ENCODE measurements around the gene IRAK2. TPM values are rescaled to one million over a fixed set of nuclear protein-coding genes. Genes with fewer than 3 reads are reported as not detected.

Gene IRAK2
- total RNA-seq, 1 experiment from 2014 or later: 0.04 TPM

DNA sequence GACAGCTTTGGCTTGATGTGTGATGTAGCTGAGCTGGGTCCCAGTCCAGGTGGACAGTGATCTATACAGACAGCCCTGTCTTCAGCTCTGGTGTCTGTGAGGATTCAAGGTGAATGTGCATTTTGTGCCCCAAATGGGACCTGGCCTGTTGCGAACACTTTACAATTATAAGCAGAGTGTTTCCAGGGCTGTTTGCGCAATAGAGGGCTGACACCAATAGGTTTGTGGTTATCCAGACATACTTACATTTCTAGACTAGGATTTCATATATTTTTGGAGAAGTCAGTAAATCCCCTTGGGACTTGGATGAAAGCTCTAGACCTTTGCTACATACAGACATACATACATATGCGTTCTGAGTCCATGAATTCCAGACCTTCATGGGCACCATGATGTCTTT lies 79.3 kb downstream of the IRAK2 start:
- no peaks in the 10 kb centered on the region for H3K9me2 ChIP-seq (replicated peaks; ENCODE audit: insufficient read depth, low read length)
- no peaks in the 10 kb centered on the region for H3K36me3 ChIP-seq (ENCODE audit: insufficient read depth, low read length)
- peaks cover 8% of the 10 kb centered on the region for H3K9me3 ChIP-seq (ENCODE audit: low read length)
- peaks cover 5% of the 10 kb centered on the region for H3K79me2 ChIP-seq (ENCODE audit: low read length)
- H2AFZ ChIP-seq (ENCODE audit: low read length): no peak overlapping the region
- H3K27me3 ChIP-seq (ENCODE audit: low read length): no peaks in the 10 kb centered on the region
- H3K4me1 ChIP-seq (ENCODE audit: low read length): peaks cover 7% of the 10 kb centered on the region
- no peak for DNase-seq
- no peaks in the 10 kb centered on the region for H4K20me1 ChIP-seq (ENCODE audit: insufficient read depth, low read depth, low read length)
- H3K4me3 ChIP-seq (ENCODE audit: low read length): no peak overlapping the region
- H3K9ac ChIP-seq (ENCODE audit: low read length): no peak overlapping the region
- no peak overlapping the region for H3K4me2 ChIP-seq (ENCODE audit: low read depth, low read length, poor library complexity, severe bottlenecking)
- H3K27ac ChIP-seq (ENCODE audit: low read length): no peak overlapping the region

DNA sequence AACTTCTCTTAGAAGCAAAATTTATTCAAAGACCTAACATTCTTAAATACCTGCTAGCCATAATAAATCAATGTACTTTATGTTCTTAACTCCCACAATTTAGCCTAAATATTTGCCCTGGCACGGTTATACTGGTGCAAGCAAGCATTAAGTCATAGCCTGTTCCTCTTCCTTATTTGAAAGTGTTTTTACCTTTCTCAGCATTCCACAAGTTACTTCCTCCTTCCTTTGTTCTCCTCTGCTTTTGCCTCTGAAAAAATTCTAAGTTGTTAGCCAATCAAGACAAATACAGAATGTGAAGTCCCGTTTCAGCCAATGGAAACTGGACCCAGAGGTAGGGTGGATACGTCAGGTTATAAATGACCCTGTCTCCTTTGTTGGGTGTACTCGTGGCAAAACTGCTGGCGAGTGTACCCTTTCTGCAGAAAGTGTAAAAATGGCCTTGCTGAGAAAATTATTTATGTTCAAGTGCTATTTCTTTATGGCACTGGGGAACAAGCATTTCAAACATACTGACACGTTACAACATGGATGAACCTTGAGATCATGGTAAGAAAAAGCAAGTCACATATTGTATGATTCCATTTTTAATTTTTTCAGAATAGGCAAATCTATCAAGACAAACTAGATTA lies 80.5 kb downstream of the IRAK2 start:
- no peak overlapping the region for H3K9ac ChIP-seq (ENCODE audit: low read length)
- no peak overlapping the region for H3K4me2 ChIP-seq (ENCODE audit: low read depth, low read length, poor library complexity, severe bottlenecking)
- DNase-seq: no peak
- H3K4me3 ChIP-seq (ENCODE audit: low read length): no peak overlapping the region
- H4K20me1 ChIP-seq (ENCODE audit: insufficient read depth, low read depth, low read length): no peaks in the 10 kb centered on the region
- peaks cover 2% of the 10 kb centered on the region; the same call in 1 of the 2 replicates for H3K36me3 ChIP-seq (ENCODE audit: insufficient read depth, low read length)
- peaks cover 14% of the 10 kb centered on the region for H3K4me1 ChIP-seq (ENCODE audit: low read length)
- peaks cover 8% of the 10 kb centered on the region for H3K9me3 ChIP-seq (ENCODE audit: low read length)
- no peaks in the 10 kb centered on the region for H3K9me2 ChIP-seq (replicated peaks; ENCODE audit: insufficient read depth, low read length)
- peaks cover 17% of the 10 kb centered on the region for H3K79me2 ChIP-seq (ENCODE audit: low read length)
- H3K27me3 ChIP-seq (ENCODE audit: low read length): no peaks in the 10 kb centered on the region
- no peak overlapping the region for H2AFZ ChIP-seq (ENCODE audit: low read length)
- H3K27ac ChIP-seq (ENCODE audit: low read length): no peak overlapping the region

DNA sequence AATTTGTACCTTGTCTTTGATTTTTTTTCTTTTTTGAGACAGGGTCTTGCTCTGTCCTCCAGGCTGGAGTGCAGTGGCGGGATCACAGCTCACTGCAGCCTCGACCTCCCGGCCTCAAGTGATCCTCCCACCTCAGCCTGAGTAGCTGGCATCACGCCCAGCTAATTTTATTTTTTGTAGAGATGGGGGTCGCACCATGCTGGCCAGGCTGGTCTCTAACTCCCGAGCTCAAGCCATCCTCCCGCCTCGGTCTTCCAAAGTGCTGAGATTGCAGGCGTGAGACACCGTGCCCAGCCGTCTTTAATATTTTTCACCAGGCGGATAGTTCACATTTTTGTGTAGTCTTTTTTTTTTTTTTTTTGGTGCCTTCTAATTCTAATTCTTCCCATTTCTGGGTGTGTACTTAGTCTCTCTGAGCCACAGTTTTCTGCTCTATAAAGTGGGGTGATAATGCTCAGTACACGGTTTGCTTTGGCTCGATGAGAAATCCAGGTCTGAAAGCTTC lies 83.0 kb downstream of the IRAK2 start:
- Histone ChIP-seq H3K79me2 (ENCODE audit: low read length) (peaks cover 36% of the 10 kb centered on the region), H3K27ac (ENCODE audit: low read length) (peak overlapping the region; percentile 59), H3K4me3 (ENCODE audit: low read length) (peak overlapping the region; percentile 95), H3K36me3 (ENCODE audit: insufficient read depth, low read length) (peaks cover 15% of the 10 kb centered on the region), H3K27me3 (ENCODE audit: low read length) (no peaks in the 10 kb centered on the region), H3K9me2 (replicated peaks; ENCODE audit: insufficient read depth, low read length) (no peaks in the 10 kb centered on the region), H3K9me3 (ENCODE audit: low read length) (peaks cover 8% of the 10 kb centered on the region), H3K4me2 (ENCODE audit: low read depth, low read length, poor library complexity, severe bottlenecking) (peak overlapping the region; percentile 79), H3K9ac (ENCODE audit: low read length) (peak overlapping the region; percentile 53), H2AFZ (ENCODE audit: low read length) (peak overlapping the region; percentile 74; the same call in 1 of the 2 replicates), H3K4me1 (ENCODE audit: low read length) (peaks cover 23% of the 10 kb centered on the region), H4K20me1 (ENCODE audit: insufficient read depth, low read depth, low read length) (no peaks in the 10 kb centered on the region)
- no peak for DNase-seq

DNA sequence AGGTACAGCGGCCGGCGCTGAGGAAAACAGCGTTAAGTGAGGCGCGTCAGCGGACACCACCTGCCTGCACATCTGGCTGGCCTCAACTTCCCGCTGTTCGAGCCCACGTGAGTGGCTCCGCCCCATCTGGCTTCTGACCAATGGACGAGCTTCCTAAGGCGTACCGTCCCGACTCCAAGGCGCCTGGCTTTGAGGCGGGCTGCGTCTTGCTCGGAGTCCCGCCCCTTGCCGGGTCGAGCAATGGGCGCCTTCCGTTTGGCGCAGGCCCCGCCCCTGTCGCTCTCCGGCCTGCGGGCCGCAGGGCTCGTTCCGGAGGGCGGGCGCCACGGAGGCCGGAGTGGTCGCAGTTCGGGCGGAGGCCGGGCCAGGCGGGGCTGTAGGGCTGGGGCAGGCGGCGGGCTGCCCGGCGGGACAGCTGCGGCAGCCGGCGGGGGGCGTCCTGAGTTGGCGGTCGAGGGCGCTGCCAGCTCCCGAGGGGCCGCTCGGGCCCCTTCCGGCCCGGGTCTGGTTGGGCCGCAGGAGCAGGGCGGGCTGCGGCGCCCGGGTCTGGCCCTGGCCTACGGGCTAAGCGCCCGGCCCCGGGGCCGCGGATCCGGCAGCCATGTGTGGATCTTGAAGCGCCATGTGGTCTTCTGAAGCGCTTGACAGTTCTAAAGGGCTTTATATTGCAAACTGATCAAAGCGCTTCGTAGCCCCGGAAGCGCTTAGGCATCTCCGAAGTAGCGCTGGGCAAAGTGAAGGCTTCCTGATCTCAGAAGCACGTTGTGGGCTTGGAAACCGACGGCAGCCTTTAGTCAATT lies 83.7 kb downstream of the IRAK2 start, which contains the start of gene TATDN2:
TATDN2 (plus strand) TSS at position 276 of the 800 bp plus-strand sequence. CDS start 742 bp downstream, outside the sequence.
- Histone ChIP-seq H3K9me2 (replicated peaks; ENCODE audit: insufficient read depth, low read length) (no peaks in the 10 kb centered on the region), H3K36me3 (ENCODE audit: insufficient read depth, low read length) (peaks cover 15% of the 10 kb centered on the region), H3K27ac (ENCODE audit: low read length) (peak within 1 kb of the TSS; percentile 76), H3K4me3 (ENCODE audit: low read length) (peak within 1 kb of the TSS; percentile 95), H2AFZ (ENCODE audit: low read length) (peak within 1 kb of the TSS; percentile 74; the same call in 1 of the 2 replicates), H3K4me2 (ENCODE audit: low read depth, low read length, poor library complexity, severe bottlenecking) (peak within 1 kb of the TSS; percentile 79), H3K27me3 (ENCODE audit: low read length) (no peaks in the 10 kb centered on the region), H3K79me2 (ENCODE audit: low read length) (peaks cover 40% of the 10 kb centered on the region), H3K4me1 (ENCODE audit: low read length) (peaks cover 23% of the 10 kb centered on the region), H3K9ac (ENCODE audit: low read length) (peak within 1 kb of the TSS; percentile 97), H3K9me3 (ENCODE audit: low read length) (peaks cover 8% of the 10 kb centered on the region), H4K20me1 (ENCODE audit: insufficient read depth, low read depth, low read length) (peaks cover 3% of the 10 kb centered on the region; the same call in 1 of the 2 replicates)
- DNase-seq: peak; percentile 100

DNA sequence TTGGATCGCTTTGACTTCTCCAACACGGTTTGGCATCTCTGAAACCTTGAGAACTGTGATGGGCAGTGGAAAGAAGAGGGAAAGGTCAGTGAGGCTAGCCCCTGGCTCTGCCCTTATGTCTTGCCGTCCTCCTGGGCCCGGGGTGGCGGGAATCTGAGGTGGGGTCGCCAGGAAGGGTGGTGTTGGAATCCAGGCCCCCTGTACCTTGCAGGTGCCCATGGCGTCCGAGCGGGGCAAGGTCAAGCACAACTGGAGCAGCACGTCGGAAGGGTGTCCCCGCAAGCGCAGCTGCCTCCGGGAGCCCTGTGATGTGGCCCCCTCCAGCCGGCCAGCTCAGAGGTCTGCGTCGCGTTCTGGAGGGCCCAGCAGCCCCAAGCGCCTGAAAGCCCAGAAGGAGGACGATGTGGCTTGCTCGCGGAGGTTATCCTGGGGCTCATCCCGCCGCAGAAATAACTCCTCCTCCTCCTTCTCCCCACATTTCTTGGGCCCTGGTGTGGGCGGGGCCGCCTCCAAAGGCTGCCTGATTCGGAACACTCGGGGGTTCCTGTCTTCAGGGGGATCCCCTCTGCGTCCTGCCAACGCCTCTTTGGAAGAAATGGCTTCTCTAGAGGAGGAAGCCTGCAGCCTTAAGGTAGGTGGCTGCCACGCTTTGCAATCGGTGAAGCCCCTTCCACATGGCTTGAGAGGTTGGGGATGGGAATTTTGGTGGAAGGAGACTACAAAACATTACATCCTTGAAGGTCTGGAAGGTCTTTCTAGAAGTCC lies 84.4 kb downstream of the IRAK2 start:
- DNase-seq: peak; percentile 72
- Histone ChIP-seq H3K4me2 (ENCODE audit: low read depth, low read length, poor library complexity, severe bottlenecking) (peak overlapping the region; percentile 78), H4K20me1 (ENCODE audit: insufficient read depth, low read depth, low read length) (peaks cover 3% of the 10 kb centered on the region; the same call in 1 of the 2 replicates), H3K36me3 (ENCODE audit: insufficient read depth, low read length) (peaks cover 20% of the 10 kb centered on the region), H3K27ac (ENCODE audit: low read length) (peak overlapping the region; percentile 76), H3K79me2 (ENCODE audit: low read length) (peaks cover 48% of the 10 kb centered on the region), H3K9ac (ENCODE audit: low read length) (peak overlapping the region; percentile 97), H3K4me1 (ENCODE audit: low read length) (peaks cover 27% of the 10 kb centered on the region), H3K9me2 (replicated peaks; ENCODE audit: insufficient read depth, low read length) (no peaks in the 10 kb centered on the region), H2AFZ (ENCODE audit: low read length) (peak overlapping the region; percentile 18; the same call in 1 of the 2 replicates), H3K27me3 (ENCODE audit: low read length) (no peaks in the 10 kb centered on the region), H3K9me3 (ENCODE audit: low read length) (peaks cover 8% of the 10 kb centered on the region), H3K4me3 (ENCODE audit: low read length) (peak overlapping the region; percentile 95)

DNA sequence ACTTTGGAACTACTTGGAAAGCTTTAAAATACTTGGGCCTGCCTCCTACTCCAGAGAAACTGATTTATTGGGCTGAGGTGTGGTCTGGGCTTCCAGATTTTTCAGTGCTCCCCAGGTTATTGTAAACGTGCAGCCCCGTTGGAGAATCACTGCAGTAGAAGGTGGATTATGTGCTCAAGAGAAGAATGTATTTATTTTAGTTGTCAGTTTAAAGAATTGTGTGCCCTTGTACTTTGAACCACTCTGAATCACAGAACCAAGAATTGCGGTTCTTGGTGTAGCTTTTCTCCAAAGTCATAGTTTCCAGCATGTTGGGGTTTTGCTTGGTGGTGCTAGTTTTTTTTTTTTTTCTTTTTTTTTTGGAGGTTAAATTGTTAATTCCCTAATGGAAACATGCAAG lies 85.1 kb downstream of the IRAK2 start:
- DNase-seq: no peak
- Histone ChIP-seq H3K4me1 (ENCODE audit: low read length) (peaks cover 32% of the 10 kb centered on the region), H3K9me3 (ENCODE audit: low read length) (peaks cover 5% of the 10 kb centered on the region), H3K9ac (ENCODE audit: low read length) (peak overlapping the region; percentile 97), H3K9me2 (replicated peaks; ENCODE audit: insufficient read depth, low read length) (no peaks in the 10 kb centered on the region), H3K79me2 (ENCODE audit: low read length) (peaks cover 55% of the 10 kb centered on the region), H4K20me1 (ENCODE audit: insufficient read depth, low read depth, low read length) (peaks cover 3% of the 10 kb centered on the region; the same call in 1 of the 2 replicates), H3K4me2 (ENCODE audit: low read depth, low read length, poor library complexity, severe bottlenecking) (peak overlapping the region; percentile 78), H3K4me3 (ENCODE audit: low read length) (peak overlapping the region; percentile 95), H3K27ac (ENCODE audit: low read length) (peak overlapping the region; percentile 76; the same call in 1 of the 2 replicates), H3K27me3 (ENCODE audit: low read length) (no peaks in the 10 kb centered on the region), H3K36me3 (ENCODE audit: insufficient read depth, low read length) (peaks cover 20% of the 10 kb centered on the region), H2AFZ (ENCODE audit: low read length) (no peak overlapping the region)

DNA sequence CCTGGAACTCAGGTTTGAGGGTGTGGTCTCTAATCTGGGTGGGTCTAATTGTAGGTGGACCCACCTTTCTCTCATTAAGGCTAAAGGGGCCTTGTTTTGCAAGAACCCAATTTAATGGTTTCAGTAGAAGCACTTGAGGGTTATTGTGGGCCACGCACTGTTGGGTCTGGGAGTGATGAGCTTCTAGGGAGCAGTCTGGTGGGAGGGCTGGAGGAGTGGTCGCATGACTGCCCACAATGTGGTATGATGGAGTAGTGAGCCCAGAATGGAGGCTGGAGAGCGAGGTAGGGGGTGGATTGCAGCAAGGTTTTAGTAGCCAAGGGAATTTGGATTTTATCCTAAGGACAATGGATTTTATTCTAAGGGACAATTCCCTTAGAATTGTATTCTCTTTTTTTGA lies 86.3 kb downstream of the IRAK2 start:
- 0 out of 2 replicates have a peak overlapping the region, but pooled peaks have one; percentile 97 for H3K9ac ChIP-seq (ENCODE audit: low read length)
- H3K4me3 ChIP-seq (ENCODE audit: low read length): peak overlapping the region; percentile 95
- H3K9me2 ChIP-seq (replicated peaks; ENCODE audit: insufficient read depth, low read length): no peaks in the 10 kb centered on the region
- no peak overlapping the region for H3K27ac ChIP-seq (ENCODE audit: low read length)
- H4K20me1 ChIP-seq (ENCODE audit: insufficient read depth, low read depth, low read length): peaks cover 3% of the 10 kb centered on the region; the same call in 1 of the 2 replicates
- peaks cover 66% of the 10 kb centered on the region for H3K79me2 ChIP-seq (ENCODE audit: low read length)
- H3K9me3 ChIP-seq (ENCODE audit: low read length): peaks cover 3% of the 10 kb centered on the region; the same call in 1 of the 2 replicates
- DNase-seq: no peak
- H2AFZ ChIP-seq (ENCODE audit: low read length): no peak overlapping the region
- H3K36me3 ChIP-seq (ENCODE audit: insufficient read depth, low read length): peaks cover 23% of the 10 kb centered on the region
- peaks cover 35% of the 10 kb centered on the region for H3K4me1 ChIP-seq (ENCODE audit: low read length)
- H3K4me2 ChIP-seq (ENCODE audit: low read depth, low read length, poor library complexity, severe bottlenecking): peak overlapping the region; percentile 78
- no peaks in the 10 kb centered on the region for H3K27me3 ChIP-seq (ENCODE audit: low read length)
